MCF 10A (cell line): ENCODE data around the gene ADARB1. TPM values are rescaled to one million over a fixed set of nuclear protein-coding genes. Genes with fewer than 3 reads are reported as not detected.

Experiments used
- BruUV-seq: library from RNA; stranded (reverse); fragments of 400-500 nt; replicated peaks from 2 replicates; lab custom pipeline; 2021; lab: Mats Ljungman, UMichigan
- CTCF ChIA-PET: fragments of 300-600 bp; sonication (Branson Sonifier 250); formaldehyde crosslinking; extraction: SDS; loops from one replicate; lab custom pipeline; 2021; ENCODE audit warnings: antibody characterized with exemption, inconsistent platforms; lab: Yijun Ruan, JAX
- POLR2A ChIA-PET: fragments of 300-600, 350-650 bp; sonication (Branson Sonifier 250); formaldehyde crosslinking; extraction: SDS; loops from one replicate; lab custom pipeline; 2020; ENCODE audit warnings: antibody characterized with exemption, inconsistent platforms; lab: Yijun Ruan, JAX
- DNase-seq: peaks from one replicate; pipeline ENCODE4 v3.0.0-alpha.2; 2018; ENCODE audit not compliant: unreplicated experiment
- H3K27ac Mint-ChIP-seq: one replicate; pipeline ENCODE4 v1.8.0; 2022; ENCODE audit warnings: mild to moderate bottlenecking, low read depth, mixed read lengths; ENCODE audit not compliant: unreplicated experiment
- H3K27me3 Mint-ChIP-seq: one replicate; pipeline ENCODE4 v1.8.0; 2022; ENCODE audit warnings: mixed read lengths; ENCODE audit not compliant: insufficient read depth, unreplicated experiment
- H3K36me3 Mint-ChIP-seq: one replicate; pipeline ENCODE4 v1.8.0; 2022; ENCODE audit warnings: mild to moderate bottlenecking, moderate library complexity, mixed read lengths; ENCODE audit not compliant: insufficient read depth, unreplicated experiment
- H3K4me1 Mint-ChIP-seq: one replicate; pipeline ENCODE4 v1.8.0; 2022; ENCODE audit warnings: mixed read lengths; ENCODE audit not compliant: insufficient read depth, unreplicated experiment
- H3K4me3 Mint-ChIP-seq: one replicate; pipeline ENCODE4 v1.8.0; 2022; ENCODE audit warnings: mild to moderate bottlenecking, moderate library complexity, mixed read lengths; ENCODE audit not compliant: unreplicated experiment
- H3K9me3 Mint-ChIP-seq: one replicate; pipeline ENCODE4 v1.8.0; 2022; ENCODE audit warnings: mixed read lengths; ENCODE audit not compliant: unreplicated experiment
- intact Hi-C: fragments of 100-400 bp; cut with micrococcal nuclease; formaldehyde crosslinking; loops from 2 replicates; pipeline ENCODE4 v1.14.1; 2022
- total RNA-seq: library from RNA; stranded (reverse); gene quantifications from 2 replicates; pipeline ENCODE4 v1.2.3, GENCODE V29; 2022
- TF ChIP-seq, protein P1 (sequence below): fragments of 200-600 bp; IDR thresholded peaks from one replicate; pipeline ENCODE4 v1.8.0; 2022; ENCODE audit warnings: antibody characterized with exemption, mild to moderate bottlenecking; ENCODE audit not compliant: unreplicated experiment

The ADARB1 gene
- total RNA-seq, 1 experiment from 2014 or later, result 19.4 TPM

DNA sequence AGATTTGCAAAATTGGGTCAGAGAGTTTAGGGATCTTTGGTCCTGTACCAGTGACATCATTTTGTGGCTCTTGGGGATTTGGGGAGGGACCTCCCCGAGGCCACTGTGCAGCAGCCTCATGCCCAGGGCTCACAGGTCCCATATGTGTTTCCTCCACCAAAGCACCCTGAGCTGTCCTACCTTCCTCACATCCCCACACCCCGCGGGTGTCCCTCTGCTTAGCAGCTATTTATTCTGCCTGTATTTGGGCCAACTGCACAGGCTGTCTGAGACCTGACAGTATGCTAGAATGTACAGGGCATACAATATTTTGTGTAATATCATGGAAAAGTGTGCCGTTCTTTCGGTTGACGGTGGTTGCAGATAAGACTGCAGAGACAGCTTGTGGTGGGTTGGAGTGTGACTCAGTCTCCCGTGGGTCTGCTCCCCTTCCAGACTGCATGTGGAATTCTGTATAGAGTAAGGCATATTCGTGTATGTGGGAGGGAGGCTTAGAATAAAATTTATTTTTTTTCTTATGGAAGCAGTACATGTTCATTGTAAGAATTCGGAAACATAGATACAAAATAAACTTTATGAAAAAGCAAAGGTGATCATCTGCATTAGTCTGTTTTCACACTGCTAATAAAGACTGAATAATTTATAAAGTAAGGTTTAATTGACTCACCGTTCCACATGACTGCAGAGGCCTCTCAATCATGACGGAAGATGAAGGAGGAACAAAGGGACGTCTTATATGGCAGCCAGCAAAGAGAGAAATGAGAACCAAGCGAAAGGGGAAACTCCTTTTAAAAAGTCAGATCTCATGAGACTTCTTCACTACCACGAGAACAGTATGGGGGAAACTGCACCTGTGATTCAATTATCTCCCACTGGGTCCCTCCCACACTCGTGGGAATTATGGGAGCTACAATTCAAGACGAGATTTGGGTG is 84.4 kb downstream of the ADARB1 start:
- BruUV-seq, result no TSS peak
- CTCF ChIA-PET, result interaction anchor here (0.9 to 1.4 kb wide), 2 partner anchors 18 to 21 kb away, joined by 3 read pairs; no protein-coding TSS in a partner anchor

DNA sequence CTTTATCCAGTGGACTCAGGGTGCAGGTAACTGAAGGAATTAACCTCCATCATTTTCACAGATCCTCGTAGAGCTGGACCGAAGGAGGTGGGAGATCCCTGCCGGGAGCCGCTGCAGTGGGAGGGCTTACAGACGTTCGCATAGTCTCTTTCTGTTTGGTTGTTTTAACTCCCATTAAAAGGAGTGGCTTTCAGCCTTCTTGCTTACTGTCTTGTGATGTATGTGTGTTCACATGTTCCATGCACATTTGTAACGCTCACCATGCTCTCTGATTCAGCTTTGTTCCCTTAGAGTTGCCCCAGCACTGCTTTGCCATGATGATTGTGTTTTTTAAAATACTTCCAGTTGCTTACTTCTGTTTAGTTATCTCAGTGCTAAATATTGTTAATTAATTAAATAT is 85.8 kb downstream of the ADARB1 start:
- Mint-ChIP-seq H3K36me3 (peaks cover 5% of the 10 kb centered on the region), H3K27me3 (no peaks in the 10 kb centered on the region), H3K27ac (no peak overlapping the region), H3K4me1 (no peaks in the 10 kb centered on the region), H3K4me3 (no peak overlapping the region), H3K9me3 (no peaks in the 10 kb centered on the region)
- CTCF ChIA-PET, result interaction anchor here (0.6 kb wide), 1 partner anchor 23 kb away, joined by 3 read pairs; no protein-coding TSS in a partner anchor
- no TSS peak for BruUV-seq
- intact Hi-C loops, result no loop called here
- POLR2A ChIA-PET, result no interaction called here
- TF ChIP-seq, protein P1, sequence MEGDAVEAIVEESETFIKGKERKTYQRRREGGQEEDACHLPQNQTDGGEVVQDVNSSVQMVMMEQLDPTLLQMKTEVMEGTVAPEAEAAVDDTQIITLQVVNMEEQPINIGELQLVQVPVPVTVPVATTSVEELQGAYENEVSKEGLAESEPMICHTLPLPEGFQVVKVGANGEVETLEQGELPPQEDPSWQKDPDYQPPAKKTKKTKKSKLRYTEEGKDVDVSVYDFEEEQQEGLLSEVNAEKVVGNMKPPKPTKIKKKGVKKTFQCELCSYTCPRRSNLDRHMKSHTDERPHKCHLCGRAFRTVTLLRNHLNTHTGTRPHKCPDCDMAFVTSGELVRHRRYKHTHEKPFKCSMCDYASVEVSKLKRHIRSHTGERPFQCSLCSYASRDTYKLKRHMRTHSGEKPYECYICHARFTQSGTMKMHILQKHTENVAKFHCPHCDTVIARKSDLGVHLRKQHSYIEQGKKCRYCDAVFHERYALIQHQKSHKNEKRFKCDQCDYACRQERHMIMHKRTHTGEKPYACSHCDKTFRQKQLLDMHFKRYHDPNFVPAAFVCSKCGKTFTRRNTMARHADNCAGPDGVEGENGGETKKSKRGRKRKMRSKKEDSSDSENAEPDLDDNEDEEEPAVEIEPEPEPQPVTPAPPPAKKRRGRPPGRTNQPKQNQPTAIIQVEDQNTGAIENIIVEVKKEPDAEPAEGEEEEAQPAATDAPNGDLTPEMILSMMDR, result no peak
- no peak for DNase-seq

More for the DNA sequence above, 84.4 kb downstream of the ADARB1 start:
- Mint-ChIP-seq H3K4me3 (no peak overlapping the region), H3K27ac (no peak overlapping the region), H3K27me3 (no peaks in the 10 kb centered on the region), H3K4me1 (no peaks in the 10 kb centered on the region), H3K36me3 (no peaks in the 10 kb centered on the region), H3K9me3 (no peaks in the 10 kb centered on the region)
- intact Hi-C loops, result no loop called here
- DNase-seq, result no peak
- TF ChIP-seq, protein P1, result no peak
- POLR2A ChIA-PET, result no interaction called here

DNA sequence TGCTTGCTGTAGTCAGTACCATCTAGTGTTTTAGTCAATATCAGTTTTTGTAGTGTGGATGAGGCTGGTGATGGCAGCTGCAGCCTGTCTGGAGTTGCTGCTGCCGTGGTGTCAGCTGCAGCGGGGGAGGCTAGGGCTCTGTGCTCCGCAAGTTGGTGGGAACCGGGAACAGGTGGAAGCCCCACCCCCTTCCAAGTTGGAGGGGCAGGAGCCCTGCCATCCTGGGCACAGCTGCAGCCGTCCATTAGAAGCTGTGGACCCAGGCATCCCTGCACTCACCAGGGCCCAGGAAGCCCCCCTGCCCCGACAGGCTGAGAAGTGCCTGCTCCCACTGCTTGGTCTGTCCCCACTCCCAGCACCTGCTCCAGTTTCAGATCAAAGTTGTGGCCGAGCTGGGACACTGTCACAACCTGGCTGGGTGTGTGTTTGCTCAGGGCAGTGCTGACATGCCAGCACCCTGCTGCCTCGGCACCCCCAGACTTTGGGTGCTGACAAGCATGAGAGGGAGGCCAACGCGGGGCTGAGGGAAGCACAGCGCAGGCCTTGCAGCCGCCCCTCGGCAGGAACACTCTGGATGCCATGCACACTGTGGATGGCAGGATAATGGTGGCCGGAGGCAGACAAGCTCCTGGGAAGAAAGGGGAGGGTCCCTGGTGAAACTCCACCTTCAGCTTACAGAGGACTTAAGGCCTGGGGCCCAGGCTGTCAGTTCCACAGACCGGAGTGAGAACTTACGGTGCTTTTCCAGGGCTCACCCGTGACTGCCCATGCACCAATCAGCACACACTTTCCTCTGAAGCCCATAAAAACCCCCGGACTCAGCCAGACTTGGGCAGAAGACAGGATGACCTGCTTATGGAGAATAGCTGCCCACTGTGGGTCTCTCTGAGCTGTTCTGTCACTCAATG is 86.9 kb downstream of the ADARB1 start:
- Mint-ChIP-seq H3K9me3 (no peaks in the 10 kb centered on the region), H3K27me3 (no peaks in the 10 kb centered on the region), H3K36me3 (peaks cover 5% of the 10 kb centered on the region), H3K4me3 (no peak overlapping the region), H3K27ac (no peak overlapping the region), H3K4me1 (no peaks in the 10 kb centered on the region)
- intact Hi-C loops, result no loop called here
- DNase-seq, result no peak
- BruUV-seq, result no TSS peak
- POLR2A ChIA-PET, result interaction anchor here (0.8 to 1.1 kb wide), 2 partner anchors 11 to 43 kb away, joined by 3 read pairs; no protein-coding TSS in a partner anchor
- TF ChIP-seq, protein P1, result no peak
- CTCF ChIA-PET, result interaction anchor here (0.6 to 3.9 kb wide), 2 partner anchors 22 to 224 kb away, joined by 5 to 21 read pairs; no protein-coding TSS in a partner anchor
